ENCODE results near the gene ITGB3.

- TF ChIP-seq CTCF (IDR thresholded peaks at IDR 0.05): no peak
- TF ChIP-seq POLR2A (IDR thresholded peaks at IDR 0.05): no peak
Observed at GRCh38 chr17:47203984-47204721, 49.5 kb upstream of the ITGB3 start.

Data from uterus (tissue), 2 donors.